HL-60/S4 treated with retinoic acid at 250 ng/mL for 4 days and 3 days (cell line): Measurements from ENCODE around the gene SLC34A1.

ENCODE experiments used
- in situ Hi-C: fragments of 300-500 bp; cut with MboI; formaldehyde crosslinking; loops from 2 replicates; pipeline ENCODE4 v1.7.0; 2022; ENCODE audit warnings: low sequenced_read_pairs

Gene SLC34A1

DNA sequence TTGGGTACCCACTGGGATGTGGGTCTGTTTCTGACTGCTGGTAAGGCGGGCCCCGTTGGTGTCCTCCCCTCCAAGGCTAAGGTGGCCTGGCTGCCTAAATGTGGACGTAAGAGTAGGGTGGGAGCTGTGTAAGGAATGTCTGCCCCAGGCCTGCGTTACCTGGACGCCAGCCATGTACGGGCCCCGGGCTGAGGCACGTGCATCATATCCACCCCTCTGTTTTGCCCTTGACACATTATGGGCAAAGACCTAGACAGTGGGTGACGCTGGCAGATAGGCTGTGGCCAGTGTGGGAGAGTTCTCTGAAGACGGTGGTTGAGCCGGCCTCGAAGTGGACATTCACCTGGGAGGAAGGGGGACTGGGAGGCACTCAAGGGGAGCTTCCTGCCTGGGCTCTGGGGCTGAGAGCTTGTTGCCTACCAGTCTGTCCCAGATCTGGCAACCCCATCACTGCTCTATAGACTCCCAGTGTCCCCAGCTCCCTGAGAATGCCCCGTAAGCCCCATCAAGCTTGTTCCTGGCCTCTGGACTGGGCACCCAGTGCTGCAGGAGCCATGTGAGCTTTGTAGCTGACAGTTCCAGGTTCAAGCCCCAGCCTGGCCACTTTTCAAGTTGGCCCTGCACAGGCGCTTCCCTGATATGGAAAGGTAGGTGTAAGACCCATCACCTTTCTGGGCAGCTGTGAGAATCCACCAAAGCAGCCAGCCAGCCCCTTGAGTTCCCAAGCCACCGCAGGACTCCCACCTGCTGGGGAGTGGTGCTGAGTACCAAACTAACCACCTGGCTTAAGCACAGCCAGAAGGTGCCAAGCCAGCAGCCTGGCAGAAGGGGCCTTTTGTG, 59.1 kb downstream of the SLC34A1 start:
- in situ Hi-C loops: loop anchor here (5.0 kb wide), 1 partner anchor 51 kb away; no protein-coding TSS in a partner anchor

DNA sequence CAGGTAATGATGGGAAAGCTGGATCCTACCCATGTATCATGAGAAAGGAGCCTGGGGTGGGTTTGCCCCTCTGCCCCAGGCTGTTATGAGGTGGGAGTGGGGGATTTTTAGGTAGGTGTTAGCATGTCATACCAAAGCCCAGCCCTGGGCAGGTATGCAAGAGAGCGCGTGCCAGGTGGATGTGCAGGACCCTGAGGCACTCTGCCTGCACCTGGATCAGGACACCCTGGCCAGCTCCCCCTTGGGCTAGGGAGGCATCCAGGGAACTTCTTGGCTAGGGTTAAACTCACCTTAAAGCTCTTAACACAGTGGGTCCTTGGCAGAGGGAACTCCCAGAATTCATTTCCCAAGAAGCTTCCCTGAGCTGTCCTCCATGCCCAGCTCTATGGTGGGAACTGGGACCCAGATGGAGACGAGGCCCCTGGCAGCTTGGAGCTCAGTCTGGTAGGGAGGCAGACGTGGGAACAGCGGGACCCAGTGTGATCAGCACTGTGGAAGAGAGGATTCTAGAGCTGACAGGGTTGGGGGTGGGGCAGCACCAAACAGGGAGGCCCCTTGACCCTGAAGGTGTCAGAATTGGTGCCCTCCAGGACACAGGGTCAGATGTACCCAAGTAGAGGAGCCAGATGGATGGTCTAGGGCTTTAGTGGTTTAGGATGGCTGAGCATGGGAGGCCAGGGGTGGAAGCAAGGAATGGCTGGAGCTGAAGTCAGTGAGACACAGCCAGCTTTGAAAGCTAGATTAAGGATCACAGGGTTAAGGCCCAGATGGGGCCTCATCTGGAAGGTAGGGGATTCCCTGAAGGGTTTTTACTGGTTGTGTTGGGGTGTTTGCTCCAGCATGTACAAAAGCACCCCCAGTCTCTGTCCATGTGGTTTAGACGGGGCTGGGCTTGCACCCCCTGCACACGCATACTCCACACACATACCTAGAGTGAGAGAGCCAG, 60.1 kb downstream of the SLC34A1 start:
- in situ Hi-C loops: loop anchor here (5.0 kb wide), 1 partner anchor 52 kb away; no protein-coding TSS in a partner anchor

DNA sequence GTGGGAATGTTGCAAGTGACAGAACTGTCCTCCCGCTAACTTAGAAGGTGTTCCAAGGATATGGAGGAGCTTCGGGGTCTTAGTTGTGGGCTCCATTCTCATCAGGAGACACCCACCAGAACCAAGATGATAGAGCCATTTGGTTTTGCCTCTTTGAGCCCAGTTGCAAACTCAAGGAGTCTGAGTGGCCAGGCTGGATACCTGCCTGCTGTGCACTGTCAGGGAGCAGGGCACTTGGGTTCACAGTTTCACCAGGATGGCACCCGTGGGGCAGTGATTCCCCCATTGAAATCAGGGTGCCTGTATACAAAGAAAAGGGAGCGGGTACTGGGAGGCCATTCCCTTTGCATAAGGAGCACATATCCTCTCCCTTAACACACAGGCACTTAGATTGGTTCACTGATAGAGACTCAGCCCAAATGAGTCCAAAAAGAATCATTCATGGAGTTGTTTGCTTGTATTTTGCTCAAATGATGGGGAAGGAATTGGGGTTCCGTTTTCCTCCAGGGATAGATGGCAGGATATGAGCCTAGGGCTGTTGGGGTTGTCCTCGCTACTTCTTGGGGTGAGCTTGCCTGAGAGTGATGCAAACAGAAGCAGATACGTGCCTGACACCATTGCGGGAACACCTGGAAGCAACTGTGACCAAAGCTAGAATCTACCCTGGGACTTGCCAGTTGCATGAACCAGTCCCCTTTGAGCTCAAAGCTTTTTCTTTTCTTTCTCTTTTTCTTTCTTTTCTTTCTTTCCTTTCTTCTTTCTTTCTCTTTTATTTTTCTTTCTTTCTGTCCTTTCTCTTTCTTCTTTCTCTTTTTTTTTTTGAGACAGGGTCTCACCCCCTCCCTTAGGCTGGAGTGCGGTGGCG, 61.0 kb downstream of the SLC34A1 start:
- in situ Hi-C loops: no loop called here

DNA sequence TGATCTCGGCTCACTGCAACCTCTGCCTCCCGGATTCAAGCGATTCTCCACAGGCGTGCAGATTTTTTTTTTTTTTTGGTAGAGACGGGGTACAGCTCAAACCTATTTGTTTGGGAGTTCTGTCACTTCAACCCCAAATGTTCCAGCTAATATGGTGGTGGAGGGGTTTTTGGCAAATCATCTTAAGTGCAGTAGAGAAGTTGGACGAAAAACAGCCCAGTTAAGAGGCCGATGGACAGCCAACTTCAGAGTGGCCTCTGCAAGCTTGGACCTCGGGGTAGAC, 61.6 kb downstream of the SLC34A1 start:
- in situ Hi-C loops: no loop called here

DNA sequence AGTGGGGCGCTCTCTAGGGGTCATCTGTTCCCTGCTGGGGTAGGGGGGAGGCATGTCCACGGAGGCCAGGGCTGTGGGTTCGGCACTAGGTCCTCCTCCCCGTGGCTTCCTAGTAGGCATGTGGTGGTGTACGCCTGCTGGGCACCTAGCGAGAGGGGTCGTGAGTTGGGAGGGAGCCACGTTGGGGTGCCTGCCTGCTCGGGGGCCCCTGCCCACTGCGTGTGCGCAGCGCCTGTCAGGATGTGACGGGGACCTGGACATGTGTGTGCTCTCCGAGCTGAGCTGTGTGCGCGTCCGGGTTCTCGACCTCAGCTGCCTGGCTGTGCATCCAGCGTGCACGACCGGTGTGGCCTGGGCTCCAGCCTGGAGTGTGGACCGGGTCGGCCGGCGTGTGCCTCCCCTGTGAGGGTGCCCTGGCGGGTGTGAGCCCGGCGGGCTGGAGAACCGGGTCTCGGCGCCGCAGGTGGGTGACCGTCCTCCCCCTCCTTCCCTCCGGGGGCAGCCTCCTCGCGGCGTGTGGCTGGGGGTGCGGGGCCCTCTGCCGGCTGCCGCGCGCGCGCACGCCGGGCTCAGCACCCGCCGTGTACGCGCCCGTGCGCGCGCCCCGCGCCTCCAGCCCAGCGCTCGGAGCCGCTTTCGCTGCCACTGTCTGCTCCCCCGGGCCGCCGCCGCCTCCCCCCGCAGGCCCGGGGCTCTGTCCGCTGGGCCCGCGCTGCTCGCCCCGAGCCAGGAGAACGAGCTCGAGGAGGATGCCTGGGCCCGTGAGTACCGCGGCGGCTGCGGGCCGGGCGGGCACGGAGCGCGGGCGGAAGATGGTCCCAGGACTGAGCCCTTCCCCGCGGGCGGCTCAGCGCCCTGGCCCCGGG, 62.2 kb downstream of the SLC34A1 start, which contains the start of gene PRR7:
Gene PRR7, plus strand, starts transcription at position 615 of the 866 bp plus-strand sequence. CDS start 8,254 bp downstream, outside the sequence.
- in situ Hi-C loops: no loop called here

DNA sequence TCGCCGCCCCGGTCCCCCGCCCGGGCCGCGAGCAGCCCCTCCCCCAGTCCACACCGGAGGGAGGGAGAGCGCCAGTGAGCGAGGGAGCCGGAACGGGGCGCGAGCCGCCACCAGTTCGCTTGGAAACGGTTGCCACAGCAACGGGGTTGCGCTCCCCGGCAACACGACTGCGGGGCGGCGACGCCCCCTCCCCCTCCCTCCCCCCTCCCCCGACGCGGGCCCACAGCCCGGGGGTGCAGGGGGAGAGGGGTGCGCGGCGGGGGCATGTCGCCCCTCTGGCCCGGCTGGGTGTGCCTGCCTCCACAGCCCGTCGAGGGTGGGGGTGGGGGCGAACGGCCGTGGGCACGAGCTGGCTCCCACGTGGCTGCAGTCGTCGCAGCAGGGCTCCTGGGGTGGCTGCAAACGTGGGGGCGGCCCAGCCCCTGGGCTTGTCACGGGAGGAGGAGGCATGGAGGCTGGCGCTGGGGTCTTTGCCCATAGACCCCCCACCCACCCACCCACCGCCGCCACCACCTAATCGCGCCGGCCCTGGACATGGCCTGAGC, 62.9 kb downstream of the SLC34A1 start:
- in situ Hi-C loops: no loop called here

DNA sequence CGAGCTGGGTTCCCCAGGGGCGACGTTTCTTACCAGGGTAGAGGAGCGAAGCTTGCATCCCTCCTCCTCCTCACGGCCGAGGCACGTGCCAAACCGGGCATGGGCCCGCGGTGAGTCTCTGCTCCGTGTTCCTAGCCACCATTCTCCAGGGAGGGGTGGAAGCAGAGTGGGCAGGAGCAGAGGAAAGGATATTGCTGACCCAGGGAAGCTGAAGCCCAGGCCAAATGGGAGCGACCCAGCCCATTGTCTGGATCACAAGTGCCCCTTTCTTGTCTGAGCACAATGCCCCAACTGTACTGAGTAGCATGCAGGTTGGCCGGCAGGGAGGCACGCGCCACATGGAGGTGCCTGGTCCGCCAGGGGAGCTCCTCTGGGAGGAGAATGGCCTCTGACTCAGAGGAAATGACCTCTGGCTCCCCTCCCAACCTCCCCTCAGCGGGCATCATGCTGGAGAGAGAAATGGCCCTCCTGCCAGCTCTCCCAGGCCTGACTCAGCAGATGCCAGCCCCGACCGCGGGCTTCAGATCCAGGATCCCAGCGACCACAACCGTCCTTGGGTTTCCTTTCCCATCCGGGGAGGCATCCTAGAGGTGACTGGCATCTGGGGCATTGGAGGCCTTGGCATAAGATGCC, 63.5 kb downstream of the SLC34A1 start:
- in situ Hi-C loops: no loop called here
